ENCODE measurements around the gene ARFGAP3. TPM values are rescaled to one million over a fixed set of nuclear protein-coding genes. Genes with fewer than 3 reads are reported as not detected.
"Not testable (repeated sequence)": the region's sequence is repeated elsewhere in the genome, so short reads cannot be mapped to it uniquely, and the experiment has no call there.

Gene ARFGAP3
- total RNA-seq, 1 experiment from 2014 or later = 20.5 TPM

- in situ Hi-C loops (cut with HindIII; ENCODE audit: low sequenced_read_pairs) = no loop called here
- no peak for DNase-seq (ENCODE audit: low spot score)
Observed at GRCh38 chr22:42787357-42787736, 69.7 kb downstream of the ARFGAP3 start.

- in situ Hi-C loops (cut with HindIII; ENCODE audit: low sequenced_read_pairs) = no loop called here
Observed at GRCh38 chr22:42786606-42787356, 70.3 kb downstream of the ARFGAP3 start.

GRCh38 chr22:42785706-42786499 lies 71.2 kb downstream of the ARFGAP3 start:
- in situ Hi-C loops (cut with HindIII; ENCODE audit: low sequenced_read_pairs) = no loop called here
- DNase-seq (ENCODE audit: low spot score) = no peak

More at GRCh38 chr22:42786606-42787356, 70.3 kb downstream of the ARFGAP3 start:
- DNase-seq (ENCODE audit: low spot score) = no peak

GRCh38 chr22:42782306-42782705 lies 74.8 kb downstream of the ARFGAP3 start:
- in situ Hi-C loops (cut with HindIII; ENCODE audit: low sequenced_read_pairs); DNase-seq (ENCODE audit: low spot score): not testable (repeated sequence)

GRCh38 chr22:42780070-42780540 lies 77.0 kb downstream of the ARFGAP3 start:
- in situ Hi-C loops (cut with HindIII; ENCODE audit: low sequenced_read_pairs) = no loop called here
- peak; percentile 92 for DNase-seq (ENCODE audit: low spot score)

- in situ Hi-C loops (cut with HindIII; ENCODE audit: low sequenced_read_pairs) = no loop called here
- no peak for DNase-seq (ENCODE audit: low spot score)
Observed at GRCh38 chr22:42777126-42777525, 79.9 kb downstream of the ARFGAP3 start.

- no peak for DNase-seq (ENCODE audit: low spot score)
- in situ Hi-C loops (cut with HindIII; ENCODE audit: low sequenced_read_pairs) = no loop called here
Observed at GRCh38 chr22:42773167-42773566, 83.9 kb downstream of the ARFGAP3 start.

- in situ Hi-C loops (cut with HindIII; ENCODE audit: low sequenced_read_pairs) = no loop called here
- no peak for DNase-seq (ENCODE audit: low spot score)
Observed at GRCh38 chr22:42772647-42773046, 84.4 kb downstream of the ARFGAP3 start.

- in situ Hi-C loops (cut with HindIII; ENCODE audit: low sequenced_read_pairs) = no loop called here
- DNase-seq (ENCODE audit: low spot score) = no peak
Observed at GRCh38 chr22:42770941-42771647, 86.0 kb downstream of the ARFGAP3 start.

GRCh38 chr22:42770448-42770726 lies 86.7 kb downstream of the ARFGAP3 start:
- DNase-seq (ENCODE audit: low spot score) = no peak
- in situ Hi-C loops (cut with HindIII; ENCODE audit: low sequenced_read_pairs) = no loop called here

- in situ Hi-C loops (cut with HindIII; ENCODE audit: low sequenced_read_pairs) = no loop called here
- DNase-seq (ENCODE audit: low spot score) = no peak
Observed at GRCh38 chr22:42769574-42770447, 87.3 kb downstream of the ARFGAP3 start.

GRCh38 chr22:42769238-42769573 lies 87.9 kb downstream of the ARFGAP3 start:
- in situ Hi-C loops (cut with HindIII; ENCODE audit: low sequenced_read_pairs) = no loop called here
- DNase-seq (ENCODE audit: low spot score) = no peak

- in situ Hi-C loops (cut with HindIII; ENCODE audit: low sequenced_read_pairs) = no loop called here
- no peak for DNase-seq (ENCODE audit: low spot score)
Observed at GRCh38 chr22:42768385-42769035, 88.6 kb downstream of the ARFGAP3 start.

- in situ Hi-C loops (cut with HindIII; ENCODE audit: low sequenced_read_pairs) = no loop called here
- DNase-seq (ENCODE audit: low spot score) = no peak
Observed at GRCh38 chr22:42766860-42767259, 90.2 kb downstream of the ARFGAP3 start.

GRCh38 chr22:42764895-42765363 lies 92.1 kb downstream of the ARFGAP3 start:
- no peak for DNase-seq (ENCODE audit: low spot score)
- in situ Hi-C loops (cut with HindIII; ENCODE audit: low sequenced_read_pairs) = no loop called here

- no peak for DNase-seq (ENCODE audit: low spot score)
- in situ Hi-C loops (cut with HindIII; ENCODE audit: low sequenced_read_pairs) = no loop called here
Observed at GRCh38 chr22:42763965-42764480, 93.0 kb downstream of the ARFGAP3 start.

GRCh38 chr22:42760806-42761565 lies 96.1 kb downstream of the ARFGAP3 start:
- DNase-seq (ENCODE audit: low spot score) = no peak
- in situ Hi-C loops (cut with HindIII; ENCODE audit: low sequenced_read_pairs) = no loop called here

Measured in G401 (cell line).